Ectodermal cell (in vitro differentiated cells): ENCODE results near the gene PSTPIP2.

Source experiments
- H3K27ac ChIP-seq: 2 replicates; pipeline ENCODE4 v1.7.0; 2013; ENCODE audit warnings: mild to moderate bottlenecking, low read depth, low read length; ENCODE audit not compliant: insufficient read depth, poor library complexity, severe bottlenecking
- H3K27me3 ChIP-seq: 2 replicates; pipeline ENCODE4 v1.7.0; 2013; ENCODE audit warnings: mild to moderate bottlenecking, low read length; ENCODE audit not compliant: insufficient read depth, control insufficient read depth, poor library complexity, severe bottlenecking
- H3K36me3 ChIP-seq: one replicate; pipeline ENCODE4 v1.7.0; 2013; ENCODE audit warnings: low read length; ENCODE audit not compliant: control insufficient read depth, insufficient read depth
- H3K4me1 ChIP-seq: one replicate; pipeline ENCODE4 v1.7.0; 2013; ENCODE audit warnings: low read length; ENCODE audit not compliant: control insufficient read depth, insufficient read depth
- H3K4me3 ChIP-seq: 2 replicates; pipeline ENCODE4 v1.7.0; 2013; ENCODE audit warnings: low read depth, low read length, control low read depth; ENCODE audit not compliant: insufficient read depth
- H3K9me3 ChIP-seq: 2 replicates; pipeline ENCODE4 v1.7.0; 2013; ENCODE audit warnings: mild to moderate bottlenecking, low read length, moderate library complexity; ENCODE audit not compliant: control insufficient read depth
- WGBS, 2 experiments: methylation state at CpG; one replicate each; pipeline ENCODE4 v1.1.7; 2013; ENCODE audit warnings: missing lambda C conversion rate in 2 of 2; 5-methylcytosine and 5-hydroxymethylcytosine counted together

The PSTPIP2 gene

DNA sequence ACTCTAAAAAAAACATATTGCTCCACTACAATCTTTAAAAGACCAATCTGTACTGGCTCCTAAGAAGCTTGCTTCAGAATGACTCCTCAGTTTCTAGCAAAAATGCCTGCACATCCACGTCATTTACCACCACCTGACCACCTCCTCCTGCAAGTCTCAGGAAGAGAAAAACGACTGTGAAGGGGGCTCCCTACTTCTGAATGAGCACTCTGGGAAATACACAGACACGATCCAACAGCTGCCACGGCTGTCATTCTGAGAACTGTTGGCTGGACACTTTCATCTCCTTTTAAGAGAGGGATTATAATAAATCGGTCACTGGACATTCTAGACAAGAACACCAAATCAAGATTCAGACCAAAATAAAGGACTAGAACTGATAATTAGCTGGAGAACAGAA is 126.4 kb downstream of the PSTPIP2 start:
- Histone ChIP-seq H3K27ac (no peak overlapping the region), H3K4me3 (no peak overlapping the region), H3K9me3 (no peaks in the 10 kb centered on the region), H3K4me1 (no peaks in the 10 kb centered on the region), H3K36me3 (peaks cover 39% of the 10 kb centered on the region), H3K27me3 (no peaks in the 10 kb centered on the region)
- 90 to 92% methylated on average over 5 of the region's 5 CpGs for WGBS, 2 experiments

DNA sequence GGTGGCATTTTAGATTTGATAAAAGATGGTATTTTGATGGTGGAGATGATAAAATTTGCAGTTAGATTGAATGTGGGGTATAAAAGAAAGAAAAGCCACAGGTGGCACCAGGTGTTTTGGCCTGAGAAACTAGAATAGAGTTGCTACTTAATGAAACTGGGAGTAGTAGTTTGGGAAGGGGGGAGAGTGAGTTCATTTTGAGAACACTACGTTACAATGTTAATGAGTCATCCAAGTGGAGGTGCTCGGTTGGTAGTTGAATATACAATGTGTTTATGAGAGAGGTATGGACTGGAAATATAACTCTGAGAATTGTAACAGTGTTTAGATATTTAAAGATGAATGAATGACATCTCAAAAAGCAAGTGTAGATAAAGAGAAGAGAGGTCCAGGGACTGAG is 131.3 kb downstream of the PSTPIP2 start:
- H3K9me3 ChIP-seq = no peaks in the 10 kb centered on the region
- peaks cover 24% of the 10 kb centered on the region for H3K36me3 ChIP-seq
- H3K27me3 ChIP-seq = no peaks in the 10 kb centered on the region
- H3K27ac ChIP-seq = no peak overlapping the region
- no peak overlapping the region for H3K4me3 ChIP-seq
- H3K4me1 ChIP-seq = no peaks in the 10 kb centered on the region
- WGBS, 2 experiments = 99% methylated on average over 2 of the region's 2 CpGs

DNA sequence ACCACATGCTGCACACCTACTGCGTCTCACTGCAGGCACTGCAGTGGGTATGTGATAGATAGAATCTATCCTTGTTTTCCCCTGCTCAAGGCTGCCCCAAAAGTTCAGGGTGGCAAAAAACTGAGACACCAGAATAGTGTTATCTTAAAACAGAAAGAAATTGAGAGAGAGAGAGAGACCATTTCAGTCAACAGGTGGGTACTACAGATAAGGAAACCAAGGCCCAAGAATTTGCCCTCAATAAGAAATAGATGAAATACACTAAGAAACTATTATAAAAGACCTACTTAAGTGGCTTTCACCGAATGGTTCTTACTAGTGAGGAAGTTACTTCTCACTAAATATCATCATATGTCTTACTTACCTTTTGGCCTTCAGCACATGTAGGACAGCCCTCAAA is 132.8 kb downstream of the PSTPIP2 start:
- Histone ChIP-seq H3K27me3 (no peaks in the 10 kb centered on the region), H3K4me1 (no peaks in the 10 kb centered on the region), H3K9me3 (no peaks in the 10 kb centered on the region), H3K36me3 (peaks cover 19% of the 10 kb centered on the region), H3K27ac (no peak overlapping the region), H3K4me3 (no peak overlapping the region)
- WGBS, 2 experiments = 96 to 97% methylated on average over 2 of the region's 2 CpGs

DNA sequence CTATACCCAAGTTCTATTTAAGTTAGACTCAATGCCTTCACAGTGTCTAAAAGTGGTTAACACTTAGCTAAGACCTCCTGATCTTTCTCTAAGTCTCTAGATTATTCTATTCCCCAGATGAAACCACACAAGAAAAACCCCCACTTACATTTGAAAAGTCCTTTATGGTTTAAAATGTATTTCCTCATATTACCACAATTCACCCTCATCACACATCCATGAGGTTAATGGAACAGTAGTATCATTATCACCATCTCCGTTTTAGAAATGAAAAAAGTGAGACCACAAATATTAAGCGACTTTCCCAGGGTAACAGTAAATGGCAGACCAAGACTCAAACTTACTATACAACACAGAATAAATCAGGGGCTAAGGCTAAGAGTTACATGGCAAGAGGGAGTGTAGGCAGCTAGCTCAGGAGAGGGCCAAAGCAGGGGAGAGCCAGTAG is 133.5 kb downstream of the PSTPIP2 start:
- 97 to 100% methylated on average over 2 of the region's 2 CpGs for WGBS, 2 experiments
- H3K27ac ChIP-seq = no peak overlapping the region
- H3K27me3 ChIP-seq = no peaks in the 10 kb centered on the region
- H3K36me3 ChIP-seq = peaks cover 18% of the 10 kb centered on the region
- H3K9me3 ChIP-seq = no peaks in the 10 kb centered on the region
- H3K4me3 ChIP-seq = no peak overlapping the region
- H3K4me1 ChIP-seq = no peaks in the 10 kb centered on the region

DNA sequence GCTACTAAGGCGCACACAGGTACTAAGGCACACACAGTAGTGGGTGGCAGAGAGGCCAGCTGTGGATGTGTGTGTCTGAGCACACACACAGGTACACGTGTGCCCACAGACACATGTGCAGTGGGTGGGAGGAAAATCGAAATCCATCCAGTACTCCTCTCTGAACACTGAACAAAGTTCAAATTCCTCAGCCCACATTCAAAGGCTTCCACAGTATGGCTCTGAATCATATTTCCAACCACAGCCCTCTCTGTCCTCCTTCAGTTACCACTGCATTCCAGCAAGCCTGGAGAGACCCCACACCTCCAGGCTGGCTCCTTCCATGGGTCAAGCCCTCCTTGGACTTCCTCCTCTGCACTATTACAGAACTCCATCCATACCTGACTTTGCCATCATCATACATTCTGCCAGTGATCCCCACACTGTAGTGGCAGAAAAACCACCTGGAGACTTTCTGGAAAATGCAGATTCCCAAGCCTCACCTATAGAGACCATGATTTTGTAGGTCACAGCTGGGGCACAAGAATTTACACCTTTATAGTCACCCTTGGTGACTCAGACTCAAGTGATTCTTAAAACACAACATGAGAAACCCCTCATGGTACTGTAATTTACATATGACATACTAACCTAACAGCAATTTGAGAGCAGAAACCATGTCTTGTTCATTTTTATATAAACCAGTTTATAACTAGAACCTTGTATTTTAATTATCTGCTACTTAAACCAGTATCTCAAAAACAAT is 136.3 kb downstream of the PSTPIP2 start:
- H3K27ac ChIP-seq = no peak overlapping the region
- no peak overlapping the region for H3K4me3 ChIP-seq
- no peaks in the 10 kb centered on the region for H3K9me3 ChIP-seq
- peaks cover 10% of the 10 kb centered on the region for H3K36me3 ChIP-seq
- 96 to 99% methylated on average over 3 of the region's 3 CpGs for WGBS, 2 experiments
- no peaks in the 10 kb centered on the region for H3K4me1 ChIP-seq
- no peaks in the 10 kb centered on the region for H3K27me3 ChIP-seq
